Mucosa of descending colon (tissue), 3 donors: Measurements from ENCODE around the gene FOXL1. TPM values are rescaled to one million over a fixed set of nuclear protein-coding genes. Genes with fewer than 3 reads are reported as not detected.

ENCODE experiments used
- ATAC-seq: fragments of 200-7000 bp; cut with Tn5 transposase; one replicate; pipeline ENCODE4 v1.9.1; 2020; ENCODE audit warnings: mild to moderate bottlenecking, moderate library complexity
- DNase-seq, 3 donors: peaks; one replicate each; pipeline ENCODE4 v3.0.0-alpha.2; 2020
- H3K36me3 ChIP-seq: fragments of 200-600 bp; one replicate; pipeline ENCODE4 v1.8.0; 2021; ENCODE audit warnings: low read depth, mild to moderate bottlenecking
- H3K4me1 ChIP-seq: fragments of 200-600 bp; one replicate; pipeline ENCODE4 v1.8.0; 2021; ENCODE audit warnings: low read depth, mild to moderate bottlenecking
- H3K4me3 ChIP-seq: fragments of 200-600 bp; one replicate; pipeline ENCODE4 v1.8.0; 2021; ENCODE audit warnings: mild to moderate bottlenecking
- H3K9me3 ChIP-seq: fragments of 200-600 bp; one replicate; pipeline ENCODE4 v1.8.0; 2021; ENCODE audit warnings: mild to moderate bottlenecking
- CTCF ChIP-seq: fragments of 200-600 bp; IDR thresholded peaks from one replicate; pipeline ENCODE4 v1.8.0; 2022; ENCODE audit warnings: antibody characterized with exemption, mild to moderate bottlenecking
- intact Hi-C, 2 donors: fragments of 100-400 bp; cut with DNase I in 1 of 2; cut with micrococcal nuclease in 1 of 2; formaldehyde crosslinking; loops; one replicate each; pipeline versions ENCODE4 v1.11.0 to v1.11.1; 2022; cut with DNase I, micrococcal nuclease
- total RNA-seq, 3 donors: library from RNA; stranded (reverse); fragmentation: NEBNext Ultra II Directional in 2 of 3; extraction: Animal tissue kit (Norgen Biotek cat#: 25700) in 2 of 3; gene quantifications; one replicate each; pipeline versions ENCODE4 v1.2.1 to v1.2.4, GENCODE V29; 2021 to 2023
- donor health status: DM: no; HTN: no; CAD: no; lungs with moderate emphysema.
- donor health status: DM: no; HTN: no; CAD: no.
- donor health status: DM: no; HTN: yes; CAD: no.

Gene FOXL1
- total RNA-seq, 3 donors from 2014 or later = 1.1 to 3.6 (median 2.4) TPM

GRCh38 chr16:86574646-86575045 lies 3.7 kb upstream of the FOXL1 start:
- Histone ChIP-seq H3K4me1 (peaks cover 5% of the 10 kb centered on the region), H3K4me3 (no peak overlapping the region), H3K9me3 (no peaks in the 10 kb centered on the region), H3K36me3 (no peaks in the 10 kb centered on the region)
- intact Hi-C loops = loop anchor here in 1 of 2 donors (5.0 kb wide), 1 partner anchor 198 kb away; no protein-coding TSS in a partner anchor
- ATAC-seq (no peak), DNase-seq (no peak)
- no peak for TF ChIP-seq CTCF

- no peak for DNase-seq
- no peak for ATAC-seq
- H3K4me3 ChIP-seq = no peak overlapping the region
Observed at GRCh38 chr16:86575095-86575685, 3.2 kb upstream of the FOXL1 start.

GRCh38 chr16:86575754-86576557 lies 2.4 kb upstream of the FOXL1 start:
- Histone ChIP-seq H3K4me1 (peaks cover 5% of the 10 kb centered on the region), H3K4me3 (no peak overlapping the region), H3K36me3 (no peaks in the 10 kb centered on the region), H3K9me3 (no peaks in the 10 kb centered on the region)
- ATAC-seq = peak; percentile 76
- peak; percentile 70 to 77 (median 77) for DNase-seq
- intact Hi-C loops = no loop called here
- TF ChIP-seq CTCF = no peak

More at GRCh38 chr16:86575095-86575685, 3.2 kb upstream of the FOXL1 start:
- TF ChIP-seq CTCF = no peak
- Histone ChIP-seq H3K4me1 (peaks cover 5% of the 10 kb centered on the region), H3K9me3 (no peaks in the 10 kb centered on the region), H3K36me3 (no peaks in the 10 kb centered on the region)
- intact Hi-C loops = no loop called here

- no peak for ATAC-seq
- H3K4me3 ChIP-seq = no peak overlapping the region
- no peak for DNase-seq
- no peak for TF ChIP-seq CTCF
- H3K36me3 ChIP-seq = no peaks in the 10 kb centered on the region
- H3K4me1 ChIP-seq = peaks cover 5% of the 10 kb centered on the region
- intact Hi-C loops = no loop called here
- H3K9me3 ChIP-seq = no peaks in the 10 kb centered on the region
Observed at GRCh38 chr16:86576591-86577313, 1.6 kb upstream of the FOXL1 start.

- H3K36me3 ChIP-seq = no peaks in the 10 kb centered on the region
- intact Hi-C loops = no loop called here
- H3K4me3 ChIP-seq = no peak overlapping the region
- peaks cover 5% of the 10 kb centered on the region for H3K4me1 ChIP-seq
- no peak for TF ChIP-seq CTCF
- no peaks in the 10 kb centered on the region for H3K9me3 ChIP-seq
- no peak for ATAC-seq
- DNase-seq = peak in 1 of 3 donors; percentile 34
Observed at GRCh38 chr16:86577314-86577971, 906 bp upstream of the FOXL1 start.
